HT1080 (cell line): Measurements from ENCODE around the gene AP3D1. TPM values are rescaled to one million over a fixed set of nuclear protein-coding genes. Genes with fewer than 3 reads are reported as not detected.
"Not testable (repeated sequence)": the region's sequence is repeated elsewhere in the genome, so short reads cannot be mapped to it uniquely, and the experiment has no call there.

Experiments used
- DNase-seq: peaks from one replicate; pipeline ENCODE4 v3.0.0-alpha.2; 2015; ENCODE audit warnings: low read depth
- total RNA-seq: library from RNA; depleted of rRNA; stranded (reverse); fragments of >200 nt; shearing (Covaris generic); gene quantifications from 2 replicates; pipeline ENCODE4 v1.2.3, GENCODE V29; 2014

Gene AP3D1
- total RNA-seq, 1 experiment from 2014 or later, result 146 TPM

GRCh38 chr19:2129892-2130770, 21.2 kb downstream of the AP3D1 start:
- no peak for DNase-seq

- no peak for DNase-seq
Measured at GRCh38 chr19:2129486-2129885, 21.9 kb downstream of the AP3D1 start.

DNA sequence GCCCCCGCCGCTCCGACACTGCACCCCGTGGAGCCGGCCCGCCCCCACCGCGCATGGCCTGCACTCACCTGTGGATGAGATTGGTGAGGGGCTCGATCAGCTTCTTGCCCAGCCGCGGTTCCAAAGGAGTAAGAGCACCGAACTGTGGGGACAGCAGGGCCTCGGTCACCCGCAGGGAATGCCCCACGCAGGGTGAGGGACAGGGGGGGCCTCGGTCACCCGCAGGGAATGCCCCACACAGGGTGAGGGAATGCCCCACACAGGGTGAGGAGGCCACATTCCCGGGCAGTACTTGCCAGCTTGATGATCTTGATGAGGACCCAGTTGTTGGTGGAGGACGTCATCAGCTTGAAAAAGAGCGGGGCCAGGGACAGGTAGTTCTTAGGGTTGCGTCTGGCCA, 22.3 kb downstream of the AP3D1 start:
- DNase-seq, result no peak

- DNase-seq, result not testable (repeated sequence)
Measured at GRCh38 chr19:2128252-2128651, 23.1 kb downstream of the AP3D1 start.

- DNase-seq, result no peak
Measured at GRCh38 chr19:2127758-2128157, 23.6 kb downstream of the AP3D1 start.

- no peak for DNase-seq
Measured at GRCh38 chr19:2126879-2127518, 24.4 kb downstream of the AP3D1 start.

- DNase-seq, result no peak
Measured at GRCh38 chr19:2123682-2124387, 27.5 kb downstream of the AP3D1 start.

DNA sequence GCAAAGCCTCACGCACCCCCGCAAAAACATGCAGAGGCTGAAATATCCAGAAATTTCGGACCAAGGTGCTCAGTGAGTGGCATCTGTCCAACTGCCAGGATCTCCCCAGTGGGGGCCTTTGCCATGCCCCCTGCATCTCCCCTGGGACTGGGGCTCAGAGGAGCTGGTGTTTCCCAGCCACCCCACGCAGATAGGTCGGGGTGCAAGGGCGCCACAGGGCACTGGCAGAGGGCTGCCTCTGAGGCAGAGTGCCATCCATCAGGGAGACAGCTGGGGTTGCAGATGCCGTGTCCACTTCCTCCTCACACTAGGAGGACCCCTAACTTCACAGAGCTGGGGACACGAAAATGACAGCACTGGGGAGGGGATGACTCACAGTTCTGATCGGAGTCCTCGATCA, 28.4 kb downstream of the AP3D1 start:
- no peak for DNase-seq

DNA sequence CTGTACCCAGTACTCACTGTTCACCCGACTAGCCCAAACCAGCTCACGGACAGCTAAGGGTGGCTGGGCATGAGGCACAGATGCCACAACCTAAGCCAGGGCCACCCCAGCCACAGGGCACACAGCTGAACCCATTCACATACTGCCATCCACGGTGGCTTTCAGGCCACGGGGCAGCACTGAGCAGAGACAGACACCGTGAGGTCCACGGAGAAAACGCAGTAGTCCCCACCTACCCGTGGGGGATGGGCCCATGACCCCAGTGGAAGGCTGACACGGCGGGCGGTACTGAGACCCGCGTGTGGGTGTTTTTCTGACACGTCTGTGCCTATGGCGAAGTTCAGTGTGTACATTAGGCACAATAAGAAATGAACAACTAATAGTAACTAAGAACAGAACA, 29.1 kb downstream of the AP3D1 start:
- no peak for DNase-seq

GRCh38 chr19:2121416-2122051, 29.8 kb downstream of the AP3D1 start:
- DNase-seq, result no peak

GRCh38 chr19:2120821-2121220, 30.5 kb downstream of the AP3D1 start:
- DNase-seq, result no peak

DNA sequence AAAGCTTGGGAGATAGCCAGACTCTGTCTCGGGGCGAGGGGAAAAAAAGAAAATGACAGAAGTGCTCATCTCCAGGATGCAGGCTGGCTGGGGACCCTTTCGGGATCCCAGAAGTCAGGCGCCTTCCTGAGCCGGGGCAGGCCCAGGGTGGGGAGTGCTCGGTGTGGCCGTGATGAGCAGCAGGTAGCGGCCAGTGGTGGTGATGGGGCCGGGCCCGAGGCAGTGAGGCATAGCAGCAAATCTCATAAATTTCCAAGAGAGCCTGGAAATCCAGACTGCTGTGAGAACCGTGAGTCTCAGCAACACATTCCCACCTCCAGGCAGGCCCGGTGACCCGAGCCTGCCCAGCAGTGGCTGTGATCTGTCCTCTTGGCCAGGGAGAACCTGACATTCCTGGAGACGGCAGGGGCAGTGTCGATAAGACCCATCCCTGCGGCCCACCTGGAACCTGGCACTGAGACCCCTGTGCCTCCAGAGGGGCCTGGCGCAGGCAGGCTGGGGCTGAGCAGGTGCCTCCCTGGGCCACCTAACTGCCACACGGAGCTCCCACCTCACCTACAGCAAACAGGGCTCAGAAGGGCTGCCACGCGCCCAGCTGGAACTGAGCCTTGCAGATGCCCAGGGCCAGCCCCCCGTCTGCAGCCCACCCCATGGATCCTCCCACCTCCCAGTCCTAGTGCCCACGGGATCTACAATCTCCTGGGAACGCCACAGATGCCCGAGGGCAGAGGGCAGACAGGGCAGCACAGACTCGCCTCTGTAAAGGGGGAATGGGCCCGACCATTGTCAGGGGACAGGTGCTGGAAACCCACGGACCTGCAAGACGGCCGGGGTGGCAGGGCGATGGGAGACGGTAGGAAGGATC, 31.2 kb downstream of the AP3D1 start:
- no peak for DNase-seq

DNA sequence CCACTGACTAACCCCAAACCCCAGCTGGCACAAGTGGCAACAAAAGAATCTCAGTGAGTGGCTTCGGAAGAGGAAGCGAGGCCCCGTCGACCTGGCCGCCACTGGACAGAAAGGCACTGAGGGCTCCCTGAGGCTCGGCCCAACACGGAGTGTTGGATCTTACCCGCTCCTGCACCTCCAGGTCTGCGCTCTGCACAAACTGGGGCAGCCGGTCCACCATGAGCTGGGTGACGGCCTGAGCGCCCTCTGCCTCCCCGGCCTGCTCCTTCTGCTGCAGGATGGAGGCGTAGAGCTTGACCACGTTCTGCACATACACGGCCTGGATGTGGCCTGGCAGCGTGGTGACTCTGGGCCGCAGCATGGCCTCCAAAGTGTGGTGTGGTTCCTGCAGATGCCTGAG, 32.9 kb downstream of the AP3D1 start:
- DNase-seq, result no peak

DNA sequence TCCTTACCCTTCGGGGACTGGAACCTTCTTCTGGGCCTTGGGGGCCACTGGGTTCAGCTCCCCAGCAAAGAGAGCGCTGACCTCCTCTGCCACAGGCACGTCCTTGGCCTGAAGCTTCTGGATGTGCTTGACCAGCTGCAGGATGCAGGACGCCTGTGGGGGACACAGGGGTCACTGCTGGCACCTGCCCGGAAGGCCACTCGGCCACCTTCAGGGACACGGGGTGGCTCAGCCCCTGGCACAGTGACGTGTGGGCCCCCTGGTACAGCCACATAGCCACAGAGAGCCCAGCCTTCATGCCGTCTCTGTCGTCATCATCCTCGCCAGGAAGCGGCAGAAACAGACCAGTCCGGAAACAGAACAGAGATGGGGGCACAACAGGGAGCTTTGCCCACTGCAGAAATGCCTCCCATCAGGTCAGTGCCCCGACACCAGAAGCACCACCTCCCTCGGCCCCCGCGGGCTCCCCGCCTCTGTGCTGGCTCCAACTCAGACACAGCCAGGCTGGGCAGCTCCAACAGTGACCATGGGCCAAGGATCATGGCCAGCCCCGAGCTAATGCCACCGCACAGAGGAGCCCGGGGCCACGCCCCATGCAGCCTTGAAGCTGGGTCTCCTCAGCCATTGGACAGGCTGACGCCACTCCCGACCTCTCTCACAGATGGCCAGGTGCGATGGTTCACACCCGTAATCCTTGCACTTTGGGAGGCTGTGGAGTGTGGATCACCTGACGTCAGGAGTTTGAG, 34.0 kb downstream of the AP3D1 start:
- no peak for DNase-seq

DNA sequence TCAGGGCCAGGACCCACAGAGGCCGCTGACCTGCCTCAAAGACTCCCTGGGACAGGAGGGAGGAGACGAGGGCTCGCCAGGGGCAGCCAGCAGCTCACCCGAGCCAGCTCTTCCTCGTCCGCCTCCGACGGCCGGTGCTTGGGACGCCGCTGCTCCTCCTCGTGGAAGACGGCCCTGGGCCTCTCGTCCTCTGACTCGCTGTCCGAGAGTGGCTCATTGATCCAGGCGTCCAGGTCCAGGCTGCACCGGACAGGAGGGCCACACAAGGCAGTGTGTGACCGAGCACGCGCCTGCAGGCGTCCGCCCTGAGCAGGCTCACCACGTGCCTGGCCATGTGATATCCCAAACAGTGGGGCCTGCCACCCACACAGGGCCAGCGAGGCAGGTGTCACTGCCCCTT, 34.9 kb downstream of the AP3D1 start:
- DNase-seq, result no peak

DNA sequence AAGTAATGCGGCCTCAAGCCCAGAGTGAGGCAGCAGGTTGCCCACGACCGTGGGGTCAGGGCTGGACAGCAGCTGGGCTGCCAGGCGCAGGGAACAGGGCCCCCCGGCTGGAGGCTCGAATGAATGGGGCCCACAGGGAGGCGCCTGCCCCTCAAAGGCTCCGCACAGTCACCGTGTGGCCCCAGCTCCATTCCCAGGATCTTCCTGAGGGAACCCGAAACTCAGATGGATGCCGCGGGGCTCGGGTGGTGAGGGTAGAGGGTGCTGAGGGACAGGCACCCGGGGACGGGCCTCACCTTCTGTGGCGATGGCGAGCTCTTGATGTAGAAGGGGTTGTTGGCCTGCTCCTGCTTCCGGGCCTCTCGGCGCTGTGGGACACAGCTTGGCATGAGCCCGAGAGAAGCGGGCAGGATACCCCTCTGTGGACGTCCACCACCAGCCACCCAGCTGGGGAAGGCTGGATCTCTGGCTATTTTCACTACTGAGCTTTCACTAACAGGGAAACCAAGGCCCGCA, 35.4 kb downstream of the AP3D1 start:
- no peak for DNase-seq

- no peak for DNase-seq
Measured at GRCh38 chr19:2115324-2115723, 36.0 kb downstream of the AP3D1 start.

DNA sequence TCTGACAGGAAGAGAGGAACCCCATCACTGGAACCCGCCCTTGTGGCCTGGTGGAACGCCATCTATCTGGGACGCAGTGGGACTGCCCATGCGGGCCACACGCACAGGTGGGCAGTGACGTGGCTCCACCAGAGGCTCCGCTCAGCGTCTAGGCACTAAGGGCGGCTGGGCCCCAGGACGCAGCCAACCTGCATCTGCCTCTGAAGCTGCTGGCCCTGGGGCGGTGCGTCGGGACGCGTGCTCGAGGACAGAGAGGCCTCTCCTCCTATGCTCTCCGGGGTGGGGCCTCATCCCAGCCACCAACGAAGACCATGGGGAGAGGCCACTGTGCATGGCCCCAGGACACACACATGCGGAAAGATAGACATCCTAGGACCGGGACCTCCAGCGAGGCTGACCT, 36.5 kb downstream of the AP3D1 start:
- no peak for DNase-seq

DNA sequence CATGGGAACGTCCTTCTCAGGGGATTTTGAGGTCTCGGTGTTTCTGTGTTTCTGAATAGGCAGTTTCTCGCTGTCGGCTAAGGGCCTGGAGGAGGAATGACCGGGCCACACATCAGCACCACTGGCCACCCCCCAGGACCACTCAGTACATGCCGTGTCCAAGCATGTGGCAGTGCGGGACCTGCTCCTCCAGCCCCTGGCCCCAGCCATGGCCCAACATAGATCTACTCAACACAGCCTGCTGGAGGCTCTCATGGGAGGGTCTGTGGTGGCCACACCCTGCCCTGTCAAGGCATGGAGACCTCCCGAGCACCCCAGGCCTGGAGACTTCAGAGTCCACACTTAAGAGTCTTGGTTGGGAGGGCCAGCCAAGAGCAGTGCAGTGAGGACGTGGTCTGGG, 37.1 kb downstream of the AP3D1 start:
- no peak for DNase-seq
